ENCODE results near the gene LSM10.
A peak's percentile ranks its signal among the peaks of the same experiment; 100 is the strongest.

Gene LSM10

DNA sequence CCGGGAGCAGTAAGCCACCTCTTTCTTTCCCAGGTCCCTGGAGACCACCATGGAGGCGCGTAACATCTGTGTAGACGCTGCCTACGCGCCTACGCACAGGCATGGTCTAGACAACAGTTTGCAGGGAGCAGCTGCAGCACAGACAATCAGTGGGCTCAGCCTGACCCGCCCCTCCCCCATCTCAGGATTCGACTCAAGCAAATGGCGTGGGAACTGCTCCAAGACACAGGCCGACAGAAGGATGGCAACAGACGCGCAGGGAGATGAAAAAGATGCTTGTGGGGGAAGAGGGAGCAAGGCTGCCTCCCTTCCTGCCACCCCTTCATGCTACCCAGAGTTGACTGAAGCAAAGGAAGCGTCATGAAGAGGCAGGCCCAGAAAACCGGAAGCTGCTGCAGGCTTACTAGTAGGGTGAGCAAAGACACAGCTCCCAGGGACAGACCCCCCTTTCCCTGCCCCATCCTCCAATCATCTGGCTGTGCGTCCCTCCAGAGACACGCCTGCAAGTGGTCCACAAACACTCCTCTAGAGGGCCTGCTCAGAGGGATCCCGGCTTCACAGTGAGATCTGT is 31.5 kb downstream of the LSM10 start:
- peak overlapping the region; percentile 38 for H3K27ac ChIP-seq (ENCODE audit: low read depth, low read length)
- no peak overlapping the region for H3K9ac ChIP-seq (ENCODE audit: low read depth, low read length)
- H3K4me3 ChIP-seq (ENCODE audit: low read depth, low read length), result no peak overlapping the region

DNA sequence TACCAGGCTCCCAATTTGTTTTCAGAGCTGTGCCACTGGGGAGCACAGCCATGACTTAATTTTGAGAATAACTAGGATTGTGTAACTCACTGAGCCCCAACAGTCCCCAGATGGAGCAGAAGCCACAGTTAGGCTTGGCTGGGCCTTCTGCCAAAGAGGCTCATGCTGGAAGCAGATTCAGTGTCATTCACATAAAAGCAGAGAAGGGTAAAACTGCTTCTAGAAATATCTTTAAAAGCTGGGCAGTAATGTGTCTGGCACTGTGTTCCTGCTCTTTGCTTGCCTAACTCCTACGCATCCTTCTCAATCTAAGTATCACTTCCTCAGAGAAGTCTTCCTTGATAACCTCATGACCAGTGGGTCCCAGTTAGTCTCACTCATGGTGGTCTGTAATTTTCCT is 32.3 kb downstream of the LSM10 start:
- Histone ChIP-seq H3K4me1 (ENCODE audit: control insufficient read depth, insufficient read depth, low read length) (peaks cover 18% of the 10 kb centered on the region), H3K4me3 (ENCODE audit: low read depth, low read length) (no peak overlapping the region), H3K36me3 (ENCODE audit: control insufficient read depth, insufficient read depth, low read length) (peaks cover 14% of the 10 kb centered on the region; the same call in 1 of the 2 replicates), H3K9ac (ENCODE audit: low read depth, low read length) (no peak overlapping the region), H3K9me3 (ENCODE audit: control insufficient read depth, insufficient read depth, low read length) (no peaks in the 10 kb centered on the region), H3K27me3 (ENCODE audit: control insufficient read depth, insufficient read depth, low read length) (no peaks in the 10 kb centered on the region), H3K27ac (ENCODE audit: low read depth, low read length) (no peak overlapping the region)

More for the DNA sequence above, 31.5 kb downstream of the LSM10 start:
- no peaks in the 10 kb centered on the region for H3K27me3 ChIP-seq (ENCODE audit: control insufficient read depth, insufficient read depth, low read length)
- no peaks in the 10 kb centered on the region for H3K9me3 ChIP-seq (ENCODE audit: control insufficient read depth, insufficient read depth, low read length)
- peaks cover 12% of the 10 kb centered on the region; the same call in 1 of the 2 replicates for H3K36me3 ChIP-seq (ENCODE audit: control insufficient read depth, insufficient read depth, low read length)
- peaks cover 18% of the 10 kb centered on the region for H3K4me1 ChIP-seq (ENCODE audit: control insufficient read depth, insufficient read depth, low read length)

DNA sequence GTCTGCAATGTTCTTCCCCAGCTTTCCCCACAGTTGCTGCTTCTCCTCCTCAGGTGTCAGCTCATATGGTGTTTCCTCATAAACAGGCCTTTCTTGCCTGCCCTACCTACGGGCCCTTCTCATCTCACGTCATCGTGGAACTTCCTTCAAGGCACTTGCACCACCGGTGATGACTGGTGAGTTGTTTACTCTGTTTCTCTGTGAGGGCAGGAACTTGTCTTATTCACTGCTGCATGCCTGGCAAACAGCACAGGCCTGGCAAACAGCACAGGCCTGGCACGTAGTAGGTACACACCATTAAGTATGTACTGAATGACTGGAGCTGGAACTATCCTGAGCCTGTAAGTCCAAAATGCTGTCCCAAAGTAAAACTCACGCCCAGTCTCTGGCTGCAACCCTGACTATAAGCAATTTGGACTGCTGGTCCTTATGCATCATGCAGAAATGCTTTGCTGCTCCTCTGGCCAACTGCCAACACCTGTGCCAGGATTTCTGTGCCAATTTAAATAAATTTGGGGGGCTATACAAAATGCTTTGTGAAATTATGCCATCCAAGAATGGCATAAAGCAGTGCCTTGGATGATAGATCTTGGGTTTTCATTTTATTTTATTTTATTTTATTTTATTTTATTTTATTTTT is 37.7 kb downstream of the LSM10 start:
- no peak overlapping the region for H3K9ac ChIP-seq (ENCODE audit: low read depth, low read length)
- H3K9me3 ChIP-seq (ENCODE audit: control insufficient read depth, insufficient read depth, low read length), result no peaks in the 10 kb centered on the region
- H3K4me3 ChIP-seq (ENCODE audit: low read depth, low read length), result no peak overlapping the region
- H3K4me1 ChIP-seq (ENCODE audit: control insufficient read depth, insufficient read depth, low read length), result no peaks in the 10 kb centered on the region
- H3K27me3 ChIP-seq (ENCODE audit: control insufficient read depth, insufficient read depth, low read length), result no peaks in the 10 kb centered on the region
- H3K36me3 ChIP-seq (ENCODE audit: control insufficient read depth, insufficient read depth, low read length), result peaks cover 47% of the 10 kb centered on the region
- no peak overlapping the region for H3K27ac ChIP-seq (ENCODE audit: low read depth, low read length)

DNA sequence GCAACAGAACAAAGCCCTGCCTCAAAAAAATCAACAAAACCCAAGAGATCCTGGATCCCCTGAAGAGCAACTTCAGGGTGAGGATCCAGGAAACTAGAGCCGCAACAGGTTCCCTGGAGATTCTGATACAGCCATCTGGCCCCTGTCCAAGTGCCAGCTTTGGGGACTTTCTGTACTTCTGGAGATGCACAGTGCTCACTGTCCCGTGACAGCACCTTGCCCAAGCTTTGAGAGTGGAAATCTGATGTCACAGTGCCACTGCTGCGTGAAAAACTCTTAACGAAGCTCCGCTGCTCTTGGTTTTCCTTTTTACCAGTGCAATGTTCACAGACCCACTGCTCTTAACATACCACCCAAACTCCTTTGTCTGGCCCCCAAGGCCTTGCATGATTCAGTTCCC is 38.3 kb downstream of the LSM10 start:
- no peak overlapping the region for H3K9ac ChIP-seq (ENCODE audit: low read depth, low read length)
- H3K36me3 ChIP-seq (ENCODE audit: control insufficient read depth, insufficient read depth, low read length), result peaks cover 53% of the 10 kb centered on the region
- no peak overlapping the region for H3K4me3 ChIP-seq (ENCODE audit: low read depth, low read length)
- H3K27ac ChIP-seq (ENCODE audit: low read depth, low read length), result no peak overlapping the region
- H3K27me3 ChIP-seq (ENCODE audit: control insufficient read depth, insufficient read depth, low read length), result no peaks in the 10 kb centered on the region
- H3K4me1 ChIP-seq (ENCODE audit: control insufficient read depth, insufficient read depth, low read length), result no peaks in the 10 kb centered on the region
- no peaks in the 10 kb centered on the region for H3K9me3 ChIP-seq (ENCODE audit: control insufficient read depth, insufficient read depth, low read length)

- H3K9ac ChIP-seq (ENCODE audit: low read depth, low read length), result no peak overlapping the region
- H3K4me1 ChIP-seq (ENCODE audit: control insufficient read depth, insufficient read depth, low read length), result no peaks in the 10 kb centered on the region
- H3K27me3 ChIP-seq (ENCODE audit: control insufficient read depth, insufficient read depth, low read length), result no peaks in the 10 kb centered on the region
- H3K36me3 ChIP-seq (ENCODE audit: control insufficient read depth, insufficient read depth, low read length), result peaks cover 60% of the 10 kb centered on the region
- no peak overlapping the region for H3K4me3 ChIP-seq (ENCODE audit: low read depth, low read length)
- no peaks in the 10 kb centered on the region for H3K9me3 ChIP-seq (ENCODE audit: control insufficient read depth, insufficient read depth, low read length)
- H3K27ac ChIP-seq (ENCODE audit: low read depth, low read length), result no peak overlapping the region
Observed at GRCh38 chr1:36358514-36359084, 39.1 kb downstream of the LSM10 start.

- Histone ChIP-seq H3K9me3 (ENCODE audit: control insufficient read depth, insufficient read depth, low read length) (no peaks in the 10 kb centered on the region), H3K4me3 (ENCODE audit: low read depth, low read length) (no peak overlapping the region), H3K36me3 (ENCODE audit: control insufficient read depth, insufficient read depth, low read length) (peaks cover 68% of the 10 kb centered on the region), H3K27me3 (ENCODE audit: control insufficient read depth, insufficient read depth, low read length) (no peaks in the 10 kb centered on the region), H3K4me1 (ENCODE audit: control insufficient read depth, insufficient read depth, low read length) (no peaks in the 10 kb centered on the region), H3K9ac (ENCODE audit: low read depth, low read length) (no peak overlapping the region), H3K27ac (ENCODE audit: low read depth, low read length) (no peak overlapping the region)
Observed at GRCh38 chr1:36355811-36356210, 41.9 kb downstream of the LSM10 start.

DNA sequence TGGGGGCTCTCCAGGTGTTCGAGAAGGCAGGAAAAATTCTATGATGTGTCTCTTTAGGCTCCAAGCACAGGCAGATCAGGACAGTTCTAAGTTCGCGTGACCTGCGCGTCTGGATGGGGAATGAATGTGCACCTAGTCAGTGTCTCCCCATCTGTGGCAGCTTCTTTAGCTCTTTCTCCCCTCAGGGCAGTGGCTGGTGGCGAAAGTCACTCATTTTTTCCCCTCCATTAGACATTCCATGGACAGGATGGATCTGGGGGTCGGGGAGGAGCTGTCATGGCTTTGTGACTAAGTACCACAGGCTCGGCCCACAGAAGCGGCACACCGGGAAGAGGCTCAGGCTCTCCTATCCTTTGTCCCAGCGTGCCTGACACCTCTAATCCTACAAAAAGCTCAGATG is 43.2 kb downstream of the LSM10 start:
- Histone ChIP-seq H3K4me3 (ENCODE audit: low read depth, low read length) (no peak overlapping the region), H3K4me1 (ENCODE audit: control insufficient read depth, insufficient read depth, low read length) (no peaks in the 10 kb centered on the region), H3K27me3 (ENCODE audit: control insufficient read depth, insufficient read depth, low read length) (no peaks in the 10 kb centered on the region), H3K9ac (ENCODE audit: low read depth, low read length) (no peak overlapping the region), H3K36me3 (ENCODE audit: control insufficient read depth, insufficient read depth, low read length) (peaks cover 65% of the 10 kb centered on the region), H3K27ac (ENCODE audit: low read depth, low read length) (no peak overlapping the region), H3K9me3 (ENCODE audit: control insufficient read depth, insufficient read depth, low read length) (no peaks in the 10 kb centered on the region)

DNA sequence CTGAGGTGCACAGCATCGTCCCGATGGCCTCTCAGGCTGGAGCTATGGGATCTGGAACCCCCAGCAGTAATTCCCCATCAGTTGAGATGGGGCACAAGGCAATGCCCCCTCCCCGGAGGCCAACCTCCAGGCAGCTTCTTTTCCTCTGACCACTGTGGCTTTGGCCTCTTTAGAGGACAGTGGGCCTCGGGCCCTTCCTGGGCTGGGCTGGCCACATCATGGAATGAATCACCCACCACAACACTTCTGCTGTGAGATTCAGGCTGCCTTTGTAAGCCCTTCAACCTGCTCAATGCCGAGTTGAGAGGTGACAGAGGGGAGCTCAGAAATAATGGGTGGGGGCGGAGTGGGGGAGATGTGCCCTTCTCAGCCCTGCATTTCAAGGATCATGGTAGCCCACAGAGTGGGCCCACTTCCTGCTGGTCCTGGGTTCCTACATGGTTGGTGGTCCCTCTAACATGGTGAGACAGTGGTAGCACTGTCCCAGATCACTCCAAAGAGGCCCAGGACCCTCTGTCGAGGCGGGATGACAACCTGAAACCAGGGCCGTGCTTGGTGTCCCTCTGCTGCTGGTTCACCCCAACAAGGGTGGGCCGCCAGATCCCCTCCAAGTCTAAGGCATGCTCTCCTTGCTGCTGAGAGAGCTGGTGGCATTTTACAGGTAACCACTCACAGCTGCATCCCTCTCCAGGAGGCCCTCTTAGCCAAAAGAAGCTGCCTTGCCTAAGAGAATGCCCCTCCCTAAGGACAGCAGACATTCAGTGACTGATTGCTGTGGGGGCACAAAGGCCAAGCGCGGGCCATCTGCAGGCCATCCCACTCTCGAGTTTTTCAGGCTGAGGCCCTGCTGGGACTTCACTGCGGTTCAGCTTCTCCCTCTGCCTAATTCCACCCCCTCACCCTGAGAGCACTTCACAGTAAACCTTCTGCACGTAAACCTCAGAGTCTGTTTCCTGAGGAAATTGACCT is 44.5 kb downstream of the LSM10 start:
- peaks cover 62% of the 10 kb centered on the region for H3K36me3 ChIP-seq (ENCODE audit: control insufficient read depth, insufficient read depth, low read length)
- no peaks in the 10 kb centered on the region for H3K4me1 ChIP-seq (ENCODE audit: control insufficient read depth, insufficient read depth, low read length)

DNA sequence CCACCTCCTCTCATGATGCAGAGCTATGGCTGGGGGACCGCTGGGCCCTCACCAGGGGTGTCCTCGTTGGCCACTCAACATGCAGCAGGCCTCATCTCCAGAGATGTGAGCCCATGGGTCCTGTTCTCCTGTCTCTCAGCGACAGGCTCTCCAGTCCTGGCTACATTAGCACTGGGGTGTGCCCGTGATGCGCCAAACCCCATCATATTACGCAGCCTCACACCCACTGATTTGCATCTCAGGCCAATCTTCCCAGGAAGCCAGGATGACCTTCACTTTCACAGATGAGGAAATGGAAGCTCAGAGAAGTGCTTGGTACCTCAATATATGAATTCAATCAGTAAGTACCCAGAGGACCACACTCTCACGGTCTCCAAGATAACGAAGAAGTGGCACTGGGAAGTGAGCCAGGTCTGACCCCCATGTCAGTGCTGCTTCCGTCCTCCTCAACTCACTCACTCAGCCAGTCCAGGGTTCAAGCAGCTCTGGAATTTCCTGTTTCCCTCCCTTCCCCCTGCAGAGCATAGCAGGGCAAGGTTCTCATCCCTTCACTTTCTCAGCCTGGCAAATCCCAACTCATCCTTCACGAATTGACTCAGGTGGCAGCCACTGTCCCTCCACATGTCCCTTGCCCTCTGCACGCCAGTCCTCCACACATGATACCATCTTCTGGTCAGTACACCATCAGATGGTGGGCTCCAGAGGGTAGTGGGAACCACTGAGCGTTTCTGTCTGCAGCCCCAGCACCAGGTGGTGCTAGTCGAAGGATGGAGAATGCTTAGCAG is 45.4 kb downstream of the LSM10 start:
- Histone ChIP-seq H3K27ac (ENCODE audit: low read depth, low read length) (no peak overlapping the region), H3K27me3 (ENCODE audit: control insufficient read depth, insufficient read depth, low read length) (no peaks in the 10 kb centered on the region), H3K9ac (ENCODE audit: low read depth, low read length) (no peak overlapping the region), H3K4me1 (ENCODE audit: control insufficient read depth, insufficient read depth, low read length) (no peaks in the 10 kb centered on the region), H3K36me3 (ENCODE audit: control insufficient read depth, insufficient read depth, low read length) (peaks cover 62% of the 10 kb centered on the region), H3K9me3 (ENCODE audit: control insufficient read depth, insufficient read depth, low read length) (no peaks in the 10 kb centered on the region), H3K4me3 (ENCODE audit: low read depth, low read length) (no peak overlapping the region)

More for the DNA sequence above, 44.5 kb downstream of the LSM10 start:
- Histone ChIP-seq H3K27me3 (ENCODE audit: control insufficient read depth, insufficient read depth, low read length) (no peaks in the 10 kb centered on the region), H3K9ac (ENCODE audit: low read depth, low read length) (no peak overlapping the region), H3K4me3 (ENCODE audit: low read depth, low read length) (no peak overlapping the region), H3K27ac (ENCODE audit: low read depth, low read length) (no peak overlapping the region), H3K9me3 (ENCODE audit: control insufficient read depth, insufficient read depth, low read length) (no peaks in the 10 kb centered on the region)

GRCh38 chr1:36351227-36351977 is 46.3 kb downstream of the LSM10 start:
- no peak overlapping the region for H3K9ac ChIP-seq (ENCODE audit: low read depth, low read length)
- H3K27ac ChIP-seq (ENCODE audit: low read depth, low read length), result peak overlapping the region; percentile 21
- peaks cover 64% of the 10 kb centered on the region for H3K36me3 ChIP-seq (ENCODE audit: control insufficient read depth, insufficient read depth, low read length)
- no peaks in the 10 kb centered on the region for H3K9me3 ChIP-seq (ENCODE audit: control insufficient read depth, insufficient read depth, low read length)
- no peak overlapping the region for H3K4me3 ChIP-seq (ENCODE audit: low read depth, low read length)
- no peaks in the 10 kb centered on the region for H3K27me3 ChIP-seq (ENCODE audit: control insufficient read depth, insufficient read depth, low read length)
- no peaks in the 10 kb centered on the region for H3K4me1 ChIP-seq (ENCODE audit: control insufficient read depth, insufficient read depth, low read length)

Data from HUES48 (cell line).